HG02970 (cell line): ENCODE data around the gene TTC28.

Experiments
- ATAC-seq: cut with Tn5 transposase; IDR thresholded peaks from one replicate; pipeline ENCODE4 v1.9.1; 2021; ENCODE audit warnings: mild to moderate bottlenecking, moderate library complexity, moderate number of reproducible peaks; ENCODE audit not compliant: unreplicated experiment, low FRiP score

TTC28 gene

DNA sequence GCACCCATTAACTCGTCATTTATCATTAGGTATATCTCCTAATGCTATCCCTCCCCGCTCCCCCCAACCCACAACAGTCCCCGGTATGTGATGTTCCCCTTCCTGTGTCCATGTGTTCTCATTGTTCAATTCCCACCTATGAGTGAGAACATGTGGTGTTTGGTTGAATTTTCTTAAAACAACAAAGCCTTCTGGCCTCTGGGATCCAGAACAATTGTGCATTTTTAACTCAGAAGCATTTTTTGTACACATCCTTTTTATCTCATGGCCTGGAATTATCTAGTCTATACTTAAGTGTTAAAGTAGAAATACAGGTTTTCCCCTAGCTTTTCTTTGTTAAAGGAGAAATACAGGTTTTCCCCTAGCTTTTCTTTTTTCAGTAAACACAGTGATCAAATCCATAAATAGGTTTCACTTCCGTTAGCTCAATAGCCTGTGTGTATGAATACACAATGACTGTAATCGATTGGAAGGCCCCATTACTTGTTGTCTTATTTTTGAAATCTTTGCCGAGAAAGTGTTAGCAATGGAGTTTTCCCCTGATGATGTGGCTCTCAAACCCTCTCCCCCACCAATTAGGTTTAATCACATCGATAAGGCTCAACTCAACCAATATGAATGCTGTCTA lies 635.0 kb downstream of the TTC28 start:
- no peak for ATAC-seq

GRCh38 chr22:28043266-28043665 lies 636.4 kb downstream of the TTC28 start:
- no peak for ATAC-seq

- no peak for ATAC-seq
These were observed 644.8 kb downstream of the TTC28 start for GRCh38 chr22:28034760-28035401.

GRCh38 chr22:28034145-28034759 lies 645.4 kb downstream of the TTC28 start:
- no peak for ATAC-seq

- ATAC-seq, result no peak
These were observed 646.8 kb downstream of the TTC28 start for GRCh38 chr22:28032861-28033260.

DNA sequence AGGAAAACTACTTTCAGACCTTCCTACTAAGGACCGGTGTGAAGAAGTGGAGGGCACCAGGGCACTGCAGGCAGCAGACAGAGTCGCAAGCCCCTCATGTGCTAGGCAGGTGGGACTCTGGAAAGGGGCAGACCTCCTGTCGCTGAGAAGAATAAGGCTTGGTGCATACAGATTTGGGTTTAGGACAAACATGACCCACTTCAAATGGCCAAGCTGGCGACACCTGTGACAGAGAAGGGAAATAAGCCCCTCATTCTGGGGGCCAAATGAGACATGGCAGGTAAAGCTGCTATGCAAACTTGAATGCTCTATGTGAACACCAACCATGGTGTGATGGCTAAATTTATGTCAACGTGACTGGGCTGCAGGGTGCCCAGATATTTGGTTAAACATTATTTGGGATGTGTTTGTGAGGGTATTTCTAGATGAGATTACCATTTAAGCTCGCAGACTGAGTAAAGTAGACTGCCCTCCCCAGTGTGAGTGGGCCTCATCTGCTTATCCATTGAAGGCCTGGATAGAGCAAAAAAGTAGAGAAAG lies 648.2 kb downstream of the TTC28 start:
- ATAC-seq, result no peak

DNA sequence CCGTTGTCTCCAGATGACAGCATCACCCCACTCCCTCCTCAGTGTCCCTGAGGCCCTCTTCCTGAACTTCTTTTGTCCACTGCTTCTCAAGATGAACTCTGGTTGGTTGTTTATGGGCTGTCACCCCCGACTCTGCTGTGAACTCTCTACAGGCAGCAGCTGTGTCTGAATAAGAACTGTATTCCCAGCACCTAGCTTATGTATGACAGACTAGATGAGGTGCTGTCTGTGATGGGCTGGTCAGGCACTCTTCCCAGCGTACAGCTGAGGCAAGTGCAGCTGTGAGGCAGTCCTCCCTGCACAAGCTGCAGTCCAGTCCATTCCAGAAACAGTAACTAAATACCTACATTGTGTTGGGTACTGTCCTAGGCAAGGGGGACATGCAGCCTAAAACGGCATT lies 649.2 kb downstream of the TTC28 start:
- no peak for ATAC-seq

- ATAC-seq, result no peak
These were observed 649.7 kb downstream of the TTC28 start for GRCh38 chr22:28029956-28030355.

DNA sequence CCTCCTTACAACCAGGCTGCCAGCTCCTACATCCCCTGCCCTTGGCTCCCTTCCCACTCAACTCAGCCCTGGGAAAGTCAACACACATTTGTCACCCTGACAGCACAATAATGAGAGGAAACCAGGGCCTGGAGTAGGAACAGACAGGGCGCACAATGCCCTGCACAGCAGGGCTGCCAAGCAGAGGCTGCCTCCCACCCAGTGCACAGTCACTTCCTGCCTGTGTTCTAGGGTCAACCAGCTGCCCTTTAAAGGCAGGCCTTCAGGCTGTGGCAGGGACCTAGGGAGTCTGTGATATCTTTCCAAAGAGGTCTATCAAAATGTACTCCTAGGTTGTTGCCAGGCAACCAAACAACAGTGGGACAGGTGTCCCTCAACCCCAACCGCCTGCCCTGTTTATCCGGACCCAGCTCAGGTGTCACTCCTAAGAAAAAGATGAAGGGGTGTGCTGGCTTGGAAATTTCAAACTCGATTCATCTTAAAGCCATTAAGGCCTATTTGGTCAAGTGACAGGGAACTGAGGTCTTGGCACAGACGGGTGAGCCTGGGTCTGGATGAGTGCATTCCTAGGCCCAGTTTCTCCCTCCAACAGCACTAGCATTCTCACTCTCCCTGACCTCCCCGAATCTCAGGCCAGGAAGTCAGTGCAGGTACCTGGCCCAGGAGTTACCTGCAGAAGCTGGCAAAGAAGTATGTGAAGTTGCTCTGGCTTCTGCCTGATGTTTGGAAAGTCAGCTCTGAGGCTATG lies 650.3 kb downstream of the TTC28 start:
- ATAC-seq, result no peak

DNA sequence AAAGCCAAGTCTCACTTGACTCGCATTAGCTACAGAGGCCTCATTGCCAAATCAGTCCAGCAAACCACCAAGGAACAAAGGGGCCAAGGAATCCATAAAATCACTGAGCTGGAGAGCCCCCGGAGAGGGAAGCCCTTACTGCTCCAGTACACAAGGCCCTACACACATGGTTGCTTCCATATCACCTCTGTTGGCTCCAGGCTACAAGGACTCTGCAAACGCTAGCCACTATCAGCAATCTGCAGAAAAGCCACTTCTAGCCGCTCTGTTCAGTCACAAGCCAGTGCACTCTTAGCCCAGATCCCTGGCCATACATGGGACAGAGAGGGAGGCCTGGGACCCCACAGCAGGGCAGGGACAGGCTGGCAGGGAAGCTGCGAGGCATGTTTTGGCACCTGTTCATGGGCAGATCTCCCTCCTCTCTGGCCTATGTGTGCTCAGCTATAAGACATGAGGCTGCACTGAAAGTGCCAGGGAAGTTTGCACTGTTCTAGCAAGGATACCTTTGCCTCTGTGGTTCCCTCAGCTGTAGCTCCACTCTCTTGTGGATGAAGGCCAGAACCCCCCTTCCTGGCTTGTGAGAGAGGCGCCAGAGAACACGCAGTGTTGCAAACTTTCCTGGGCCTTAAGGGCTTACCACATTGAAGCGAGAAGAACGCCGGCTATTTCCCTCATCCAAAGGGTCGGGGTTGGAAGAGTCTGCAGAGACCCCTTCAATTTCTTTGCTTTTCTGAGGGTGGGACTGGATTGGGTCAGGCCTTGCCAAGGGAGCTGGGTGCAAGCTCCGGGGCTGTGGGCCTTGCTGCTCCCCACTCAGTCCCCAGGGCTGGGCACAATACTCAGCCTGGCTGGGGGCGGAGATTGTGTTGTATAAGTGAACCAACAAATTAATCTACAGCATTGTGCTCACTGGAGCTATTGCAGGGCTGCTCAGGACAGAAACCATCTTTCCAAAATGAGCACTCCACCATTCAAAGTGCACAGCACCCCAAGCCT lies 651.9 kb downstream of the TTC28 start:
- no peak for ATAC-seq

DNA sequence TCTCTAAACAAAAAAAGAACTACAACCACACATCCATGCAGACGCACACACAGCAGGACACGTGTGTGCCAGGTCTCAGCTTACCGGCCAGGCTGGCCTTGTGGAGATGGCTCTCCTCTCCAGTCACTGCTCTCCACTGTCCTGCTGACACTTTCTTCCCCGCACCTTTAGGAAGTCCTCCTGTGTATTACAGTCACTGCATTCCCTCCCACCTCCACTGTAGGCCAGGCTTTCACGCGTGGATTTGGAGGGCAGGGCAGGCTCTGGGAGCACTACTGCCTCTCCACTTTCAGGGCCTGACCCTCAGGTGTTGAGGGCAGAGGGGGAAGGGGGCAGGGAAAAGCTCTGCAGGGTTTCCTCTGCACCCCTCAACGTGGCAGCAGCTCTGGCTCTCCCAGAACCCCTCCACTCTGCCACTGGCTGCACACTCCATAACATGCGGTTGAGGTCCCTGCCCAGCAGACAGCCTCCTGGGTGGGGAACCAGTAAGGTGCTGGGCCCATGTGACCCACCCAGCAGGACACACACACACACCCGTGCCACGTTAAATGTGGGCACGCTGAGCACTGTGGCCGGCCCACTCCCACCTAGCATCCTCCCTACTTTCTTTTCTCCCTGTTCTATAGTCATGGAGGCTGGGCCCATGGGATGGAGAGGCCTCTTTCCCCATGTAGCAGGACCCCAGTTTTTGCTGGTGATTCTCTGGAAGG lies 653.6 kb downstream of the TTC28 start:
- no peak for ATAC-seq

DNA sequence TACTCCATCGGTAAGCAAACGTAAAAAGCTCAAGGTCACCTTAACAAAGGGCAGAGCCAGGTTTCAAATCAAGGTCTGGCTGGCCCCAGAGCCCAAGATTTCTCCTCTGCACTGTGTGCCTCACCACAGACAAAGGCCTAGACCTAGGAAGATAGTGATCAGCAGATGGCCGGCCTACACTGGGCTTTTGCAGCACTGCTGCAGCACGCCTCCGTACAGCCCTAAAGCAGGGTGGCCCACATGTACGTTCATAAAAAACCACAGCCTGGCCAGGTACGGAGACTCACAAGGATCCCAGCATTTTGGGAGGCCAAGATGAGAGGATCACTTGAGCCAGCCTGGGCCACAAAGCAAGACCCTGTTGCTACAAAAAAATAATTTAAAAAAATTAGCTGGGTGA lies 654.3 kb downstream of the TTC28 start:
- ATAC-seq, result no peak

- ATAC-seq, result no peak
These were observed 655.2 kb downstream of the TTC28 start for GRCh38 chr22:28024422-28024888.

GRCh38 chr22:28023774-28024173 lies 655.9 kb downstream of the TTC28 start:
- no peak for ATAC-seq

GRCh38 chr22:28023036-28023435 lies 656.6 kb downstream of the TTC28 start:
- ATAC-seq, result no peak

GRCh38 chr22:28021998-28022660 lies 657.5 kb downstream of the TTC28 start:
- ATAC-seq, result no peak

- ATAC-seq, result no peak
These were observed 658.3 kb downstream of the TTC28 start for GRCh38 chr22:28021116-28021997.
